KMS-11 (cell line): ENCODE data around the gene C1RL.

Source experiments
- H2AFZ ChIP-seq: fragments of 200-600 bp; sonication (generic); 2 replicates; pipeline ENCODE4 v1.6.1; 2016; ENCODE audit warnings: antibody characterized with exemption, mixed run types, low read depth
- H3K27ac ChIP-seq: fragments of 200-600 bp; sonication (generic); 2 replicates; pipeline ENCODE4 v1.6.1; 2016; ENCODE audit warnings: mild to moderate bottlenecking, mixed run types
- H3K27me3 ChIP-seq: fragments of 200-600 bp; sonication (generic); 2 replicates; pipeline ENCODE4 v1.6.1; 2017; ENCODE audit warnings: mild to moderate bottlenecking, low read depth, mixed run types, moderate library complexity; ENCODE audit not compliant: insufficient read depth
- H3K36me3 ChIP-seq: fragments of 200-600 bp; sonication (generic); 2 replicates; pipeline ENCODE4 v1.6.1; 2017; ENCODE audit warnings: mild to moderate bottlenecking, mixed run types; ENCODE audit not compliant: insufficient read depth
- H3K4me1 ChIP-seq: fragments of 200-600 bp; sonication (generic); 2 replicates; pipeline ENCODE4 v1.6.1; 2016; ENCODE audit warnings: mild to moderate bottlenecking, low read depth, mixed run types; ENCODE audit not compliant: poor library complexity, severe bottlenecking
- H3K4me2 ChIP-seq: fragments of 200-600 bp; sonication (generic); 2 replicates; pipeline ENCODE4 v1.7.0; 2016; ENCODE audit warnings: mild to moderate bottlenecking, mixed run types
- H3K4me3 ChIP-seq: fragments of 200-600 bp; sonication (generic); IDR thresholded peaks from 2 replicates; pipeline ENCODE4 v1.6.1; 2017; ENCODE audit warnings: low read depth, low read length, mixed read lengths; ENCODE audit not compliant: insufficient read depth
- H3K79me2 ChIP-seq: fragments of 200-600 bp; sonication (generic); 2 replicates; pipeline ENCODE4 v1.6.1; 2016; ENCODE audit warnings: low read depth, mixed run types; ENCODE audit not compliant: insufficient read depth
- H3K9ac ChIP-seq: fragments of 200-600 bp; sonication (generic); 2 replicates; pipeline ENCODE4 v1.6.1; 2016; ENCODE audit warnings: mild to moderate bottlenecking, mixed run types
- H4K20me1 ChIP-seq: fragments of 200-600 bp; sonication (generic); 2 replicates; pipeline ENCODE4 v1.6.1; 2016; ENCODE audit warnings: mild to moderate bottlenecking, mixed run types; ENCODE audit not compliant: insufficient read depth
- CTCF ChIP-seq: fragments of 200-600 bp; sonication (generic); conservative IDR thresholded peaks from 2 replicates; pipeline ENCODE4 v1.6.1; 2017; ENCODE audit warnings: low read depth, mild to moderate bottlenecking, antibody characterized with exemption, low read length, moderate library complexity, mixed read lengths

C1RL gene

GRCh38 chr12:7154901-7155470 is 46.0 kb upstream of the C1RL start:
- H3K4me1 ChIP-seq = no peaks in the 10 kb centered on the region
- H3K79me2 ChIP-seq = no peaks in the 10 kb centered on the region
- H3K4me3 ChIP-seq = no peak overlapping the region
- TF ChIP-seq CTCF = no peak
- no peaks in the 10 kb centered on the region for H3K27me3 ChIP-seq
- no peak overlapping the region for H2AFZ ChIP-seq
- no peak overlapping the region for H3K9ac ChIP-seq
- H3K27ac ChIP-seq = no peak overlapping the region
- no peaks in the 10 kb centered on the region for H3K36me3 ChIP-seq
- no peaks in the 10 kb centered on the region for H4K20me1 ChIP-seq
- H3K4me2 ChIP-seq = no peak overlapping the region

- no peak for TF ChIP-seq CTCF
- no peak overlapping the region for H3K4me3 ChIP-seq
- H3K27me3 ChIP-seq = no peaks in the 10 kb centered on the region
- no peak overlapping the region for H2AFZ ChIP-seq
- H3K4me2 ChIP-seq = no peak overlapping the region
- no peak overlapping the region for H3K9ac ChIP-seq
- H3K36me3 ChIP-seq = no peaks in the 10 kb centered on the region
- no peaks in the 10 kb centered on the region for H4K20me1 ChIP-seq
- no peaks in the 10 kb centered on the region for H3K79me2 ChIP-seq
- H3K4me1 ChIP-seq = no peaks in the 10 kb centered on the region
- H3K27ac ChIP-seq = no peak overlapping the region
Observed at GRCh38 chr12:7154042-7154441, 45.0 kb upstream of the C1RL start.

- Histone ChIP-seq H3K4me1 (no peaks in the 10 kb centered on the region), H3K36me3 (no peaks in the 10 kb centered on the region), H3K79me2 (no peaks in the 10 kb centered on the region), H3K9ac (no peak overlapping the region), H3K27ac (no peak overlapping the region), H3K27me3 (no peaks in the 10 kb centered on the region), H4K20me1 (no peaks in the 10 kb centered on the region), H3K4me2 (no peak overlapping the region), H2AFZ (no peak overlapping the region), H3K4me3 (no peak overlapping the region)
- no peak for TF ChIP-seq CTCF
Observed at GRCh38 chr12:7152818-7153217, 43.8 kb upstream of the C1RL start.

- no peaks in the 10 kb centered on the region for H3K4me1 ChIP-seq
- no peak overlapping the region for H2AFZ ChIP-seq
- H3K27ac ChIP-seq = no peak overlapping the region
- no peak for TF ChIP-seq CTCF
- H3K4me3 ChIP-seq = no peak overlapping the region
- H3K79me2 ChIP-seq = no peaks in the 10 kb centered on the region
- H3K4me2 ChIP-seq = no peak overlapping the region
- no peaks in the 10 kb centered on the region for H3K36me3 ChIP-seq
- no peak overlapping the region for H3K9ac ChIP-seq
- H3K27me3 ChIP-seq = no peaks in the 10 kb centered on the region
- no peaks in the 10 kb centered on the region for H4K20me1 ChIP-seq
Observed at GRCh38 chr12:7151532-7151931, 42.5 kb upstream of the C1RL start.
